Inferior parietal cortex (tissue), 1 donor: ENCODE data around the gene IL1RN.

Experiments used
- DNase-seq: peaks from one replicate; pipeline ENCODE4 v3.0.0-alpha.2; 2016; ENCODE audit errors: extremely low spot score

Gene IL1RN

DNA sequence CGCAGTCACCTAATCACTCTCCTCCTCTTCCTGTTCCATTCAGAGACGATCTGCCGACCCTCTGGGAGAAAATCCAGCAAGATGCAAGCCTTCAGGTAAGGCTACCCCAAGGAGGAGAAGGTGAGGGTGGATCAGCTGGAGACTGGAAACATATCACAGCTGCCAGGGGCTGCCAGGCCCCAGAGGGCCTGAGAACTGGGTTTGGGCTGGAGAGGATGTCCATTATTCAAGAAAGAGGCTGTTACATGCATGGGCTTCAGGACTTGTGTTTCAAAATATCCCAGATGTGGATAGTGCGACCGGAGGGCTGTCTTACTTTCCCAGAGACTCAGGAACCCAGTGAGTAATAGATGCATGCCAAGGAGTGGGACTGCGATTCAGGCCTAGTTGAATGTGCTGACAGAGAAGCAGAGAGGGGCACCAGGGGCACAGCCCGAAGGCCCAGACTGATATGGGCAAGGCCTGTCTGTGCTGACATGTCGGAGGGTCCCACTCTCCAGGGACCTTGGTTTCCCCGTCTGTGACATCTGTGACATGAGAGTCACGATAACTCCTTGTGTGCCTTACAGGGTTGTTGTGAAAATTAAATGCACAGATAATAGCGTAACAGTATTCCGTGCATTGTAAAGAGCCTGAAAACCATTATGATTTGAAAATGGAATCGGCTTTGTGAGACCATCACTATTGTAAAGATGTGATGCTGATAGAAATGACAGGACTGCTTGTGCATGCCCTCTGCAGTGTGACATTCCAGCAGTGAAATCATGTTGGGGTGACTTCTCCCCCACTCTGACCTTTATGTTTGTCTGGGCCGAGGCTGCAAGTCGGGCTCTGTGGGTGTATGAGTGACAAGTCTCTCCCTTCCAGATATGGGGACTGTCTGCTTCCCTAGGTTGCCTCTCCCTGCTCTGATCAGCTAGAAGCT is 510 bp downstream of the IL1RN start:
- no peak for DNase-seq

- DNase-seq = no peak
Observed at GRCh38 chr2:113129519-113130078, 2.2 kb downstream of the IL1RN start.

GRCh38 chr2:113131352-113132185 is 4.2 kb downstream of the IL1RN start:
- no peak for DNase-seq

DNA sequence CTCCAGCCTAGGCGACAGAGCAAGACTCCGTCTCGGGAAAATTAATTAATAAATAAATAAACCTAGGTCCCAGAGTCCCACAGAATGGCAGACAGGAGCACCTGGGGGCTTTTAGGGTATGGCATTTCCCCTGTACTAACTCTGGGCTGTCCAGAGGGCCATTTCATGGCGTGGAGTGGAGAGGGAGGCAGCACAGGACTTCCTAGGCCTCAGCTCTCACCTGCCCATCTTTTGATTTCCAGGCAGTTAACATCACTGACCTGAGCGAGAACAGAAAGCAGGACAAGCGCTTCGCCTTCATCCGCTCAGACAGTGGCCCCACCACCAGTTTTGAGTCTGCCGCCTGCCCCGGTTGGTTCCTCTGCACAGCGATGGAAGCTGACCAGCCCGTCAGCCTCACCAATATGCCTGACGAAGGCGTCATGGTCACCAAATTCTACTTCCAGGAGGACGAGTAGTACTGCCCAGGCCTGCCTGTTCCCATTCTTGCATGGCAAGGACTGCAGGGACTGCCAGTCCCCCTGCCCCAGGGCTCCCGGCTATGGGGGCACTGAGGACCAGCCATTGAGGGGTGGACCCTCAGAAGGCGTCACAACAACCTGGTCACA is 5.1 kb downstream of the IL1RN start:
- DNase-seq = no peak

- no peak for DNase-seq
Observed at GRCh38 chr2:113133704-113134598, 6.6 kb downstream of the IL1RN start.

DNA sequence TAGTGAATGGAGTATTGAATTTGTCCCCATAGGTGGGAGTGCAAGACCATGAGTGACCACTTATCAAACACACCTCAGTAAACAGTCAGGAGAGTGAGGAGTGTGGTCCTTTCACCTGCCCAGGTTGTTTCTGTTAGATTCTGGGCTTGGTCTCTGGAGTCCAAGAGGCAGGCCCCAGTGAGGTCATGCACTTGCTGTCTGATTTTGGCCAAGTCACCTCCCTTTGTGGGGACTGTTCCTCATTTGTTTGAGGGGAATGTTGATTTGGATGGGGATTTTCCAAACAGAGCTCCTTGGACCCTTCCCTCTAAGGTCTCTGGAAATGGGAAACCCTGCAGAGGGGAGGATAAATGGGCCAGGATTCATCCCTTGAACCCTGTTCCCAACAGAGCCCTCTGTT is 7.3 kb downstream of the IL1RN start:
- no peak for DNase-seq

- no peak for DNase-seq
Observed at GRCh38 chr2:113135317-113135716, 7.9 kb downstream of the IL1RN start.

GRCh38 chr2:113136828-113137775 is 9.7 kb downstream of the IL1RN start:
- peak; percentile 77 for DNase-seq

DNA sequence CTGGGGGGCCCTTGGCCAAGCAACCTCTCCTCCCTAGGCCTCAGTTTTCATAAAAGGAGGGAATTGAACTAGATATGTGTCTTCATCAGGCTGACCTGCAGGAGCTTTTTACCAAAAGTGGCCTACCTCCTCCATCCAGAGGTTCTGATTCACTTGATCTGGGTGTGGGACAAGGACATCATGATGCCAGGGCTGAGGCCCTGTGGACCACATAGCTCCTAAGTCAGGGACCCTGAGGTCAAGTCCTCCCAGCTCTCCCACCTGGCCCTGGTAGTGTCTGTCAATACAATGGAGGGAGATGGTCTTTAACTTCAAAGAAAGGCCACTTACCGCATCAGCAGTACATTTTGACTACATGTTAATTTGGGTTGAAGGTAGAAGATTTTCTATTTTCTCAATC is 10.4 kb downstream of the IL1RN start:
- no peak for DNase-seq

DNA sequence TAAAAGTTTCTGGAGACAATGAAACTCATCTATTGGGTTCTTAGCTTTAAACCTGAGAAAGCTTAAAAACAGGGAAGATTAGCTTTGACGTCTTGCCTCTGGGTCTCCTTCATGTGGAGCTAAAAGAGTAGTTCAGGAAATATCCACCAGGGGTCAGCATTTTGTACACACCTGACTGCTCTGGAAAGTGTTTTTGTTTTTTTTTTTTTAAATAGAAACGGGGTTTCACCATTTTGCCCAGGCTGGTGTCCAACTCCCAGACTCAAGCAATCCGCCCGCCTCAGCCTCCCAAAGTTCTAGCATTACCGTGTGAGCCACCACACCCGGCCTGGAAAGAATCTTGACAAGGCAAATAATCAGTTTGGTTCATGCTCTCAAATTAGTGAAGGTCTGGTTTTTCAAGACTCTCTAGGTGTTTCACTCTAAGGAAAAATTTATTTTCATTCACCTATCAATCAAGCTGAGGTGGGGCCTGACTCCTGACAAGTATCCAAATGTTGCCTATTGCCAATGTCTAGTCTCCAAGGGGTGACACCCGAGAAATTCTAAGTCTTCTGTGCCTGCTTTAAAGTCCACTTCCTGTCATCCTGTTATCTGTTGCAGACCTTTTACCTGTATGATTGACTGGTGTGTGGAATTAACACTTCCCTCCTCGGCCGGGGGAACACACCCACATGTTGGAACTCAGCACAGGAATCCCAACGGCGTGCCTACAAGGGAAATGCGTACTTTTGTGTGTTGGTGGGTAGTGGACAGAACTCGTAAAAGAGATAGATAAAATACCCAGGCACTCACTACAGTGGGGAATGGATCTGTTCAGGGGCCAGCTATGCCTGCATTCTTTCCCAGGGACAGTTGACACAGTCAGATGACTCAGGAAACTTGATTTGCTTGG is 11.3 kb downstream of the IL1RN start:
- peak; percentile 82 for DNase-seq

- no peak for DNase-seq
Observed at GRCh38 chr2:113141451-113141850, 14.1 kb downstream of the IL1RN start.

DNA sequence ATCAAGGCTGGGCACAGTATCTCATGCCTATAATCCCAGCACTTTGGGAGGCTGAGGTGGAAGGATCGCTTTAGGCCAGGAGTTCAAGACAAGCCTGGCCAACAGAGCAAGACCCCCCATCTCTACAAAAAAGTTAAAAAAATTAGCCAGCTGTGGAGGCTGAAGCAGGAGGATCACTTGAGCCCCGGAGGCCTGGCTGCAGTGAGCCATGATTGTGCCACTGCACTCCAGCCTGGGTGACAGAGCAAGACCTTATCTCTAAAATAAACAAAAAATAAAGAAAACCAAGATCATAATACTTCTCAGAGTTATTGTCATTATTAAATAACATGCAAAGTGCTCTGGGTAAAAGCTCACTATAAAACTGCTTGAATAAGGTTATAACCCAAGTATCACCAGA is 14.9 kb downstream of the IL1RN start:
- no peak for DNase-seq

GRCh38 chr2:113144259-113144658 is 16.9 kb downstream of the IL1RN start:
- no peak for DNase-seq

GRCh38 chr2:113148606-113149552 is 21.5 kb downstream of the IL1RN start:
- no peak for DNase-seq

DNA sequence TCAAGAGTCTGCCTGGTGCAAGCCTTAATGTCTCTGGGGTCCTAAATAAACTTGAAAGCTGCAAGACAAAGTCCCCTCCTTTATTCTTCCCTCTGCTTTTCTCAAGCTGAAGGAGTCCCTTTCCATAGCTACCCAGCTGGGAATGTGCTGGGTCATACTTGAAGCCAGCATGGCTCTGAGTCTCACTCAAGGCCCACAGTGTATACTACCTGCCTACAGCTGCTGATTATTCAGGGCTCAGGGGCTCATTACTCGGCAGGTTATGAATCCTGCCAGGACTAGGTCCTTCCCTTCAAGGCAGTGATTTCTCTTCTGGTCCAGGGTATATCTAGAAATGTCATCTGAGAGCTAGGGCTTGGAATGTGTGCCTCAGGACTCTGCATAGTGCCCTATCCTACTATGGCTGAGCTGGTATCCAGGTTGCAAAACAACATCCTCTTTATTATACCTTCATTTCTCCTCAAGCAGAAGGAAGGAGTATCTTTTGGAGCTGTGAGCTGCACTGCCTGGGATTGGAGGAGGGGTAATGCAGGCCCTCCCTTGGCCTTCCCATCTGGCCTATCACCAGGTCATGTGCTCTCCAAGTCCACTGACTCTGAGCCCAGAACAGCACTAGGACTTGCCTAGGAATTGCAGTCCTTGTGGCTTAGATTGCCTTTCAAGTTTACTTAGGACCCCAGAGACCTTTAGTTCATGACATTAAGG is 22.3 kb downstream of the IL1RN start:
- no peak for DNase-seq

GRCh38 chr2:113150258-113150601 is 22.8 kb downstream of the IL1RN start:
- no peak for DNase-seq

GRCh38 chr2:113155331-113155730 is 27.9 kb downstream of the IL1RN start:
- DNase-seq = no peak
